CD4-positive, alpha-beta T cell treated with Interleukin-1 beta for 1 hour (primary cell): Measurements from ENCODE around the gene IL12B.
"Not testable (repeated sequence)": the region's sequence is repeated elsewhere in the genome, so short reads cannot be mapped to it uniquely, and the experiment has no call there.

Experiments
- DNase-seq, 2 donors: peaks; one replicate each; pipeline ENCODE4 v3.0.0-alpha.2; 2020 to 2022

IL12B gene

GRCh38 chr5:159290741-159291140 lies 39.5 kb downstream of the IL12B start:
- no peak for DNase-seq

- peak in 1 of 2 donors; percentile 37 for DNase-seq
Observed at GRCh38 chr5:159286420-159287035, 43.8 kb downstream of the IL12B start.

- DNase-seq = no peak
Observed at GRCh38 chr5:159274676-159275075, 55.6 kb downstream of the IL12B start.

- no peak for DNase-seq
Observed at GRCh38 chr5:159273923-159274322, 56.4 kb downstream of the IL12B start.

- DNase-seq = no peak
Observed at GRCh38 chr5:159269723-159270122, 60.6 kb downstream of the IL12B start.

DNA sequence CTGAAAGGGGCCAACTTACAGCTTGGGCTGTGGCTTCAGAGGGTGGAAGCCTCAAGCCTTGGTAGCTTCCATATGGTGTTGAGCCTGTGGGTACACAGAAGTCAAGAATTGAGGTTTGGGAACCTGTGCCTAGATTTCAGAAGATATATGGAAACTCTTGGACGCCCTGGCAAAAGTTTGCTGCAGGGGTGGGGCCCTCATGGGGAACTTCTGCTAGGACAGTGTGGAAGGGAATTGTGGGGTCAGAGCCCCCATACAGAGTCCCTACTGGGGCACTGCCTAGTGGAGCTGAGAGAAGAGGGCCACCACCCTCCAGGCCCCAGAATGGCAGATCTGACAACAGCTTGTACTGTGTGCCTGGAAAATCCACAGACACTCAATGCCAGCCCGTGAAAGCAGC lies 63.5 kb downstream of the IL12B start:
- DNase-seq = not testable (repeated sequence)
